Stimulated activated naive CD8-positive, alpha-beta T cell treated with anti-CD3 and anti-CD28 coated beads, Interleukin-15, Interleukin-2, amounts not matched to agents 100 U/mL and 50 U/mL, for 24 hours (primary cell): Measurements from ENCODE around the gene C10orf71.

Source experiments
- ATAC-seq: fragments of 150-1000 bp; cut with Tn5 transposase; one replicate; pipeline ENCODE4 v1.10.0; 2021
- DNase-seq: peaks from one replicate; pipeline ENCODE4 v3.0.0; 2021

Gene C10orf71

DNA sequence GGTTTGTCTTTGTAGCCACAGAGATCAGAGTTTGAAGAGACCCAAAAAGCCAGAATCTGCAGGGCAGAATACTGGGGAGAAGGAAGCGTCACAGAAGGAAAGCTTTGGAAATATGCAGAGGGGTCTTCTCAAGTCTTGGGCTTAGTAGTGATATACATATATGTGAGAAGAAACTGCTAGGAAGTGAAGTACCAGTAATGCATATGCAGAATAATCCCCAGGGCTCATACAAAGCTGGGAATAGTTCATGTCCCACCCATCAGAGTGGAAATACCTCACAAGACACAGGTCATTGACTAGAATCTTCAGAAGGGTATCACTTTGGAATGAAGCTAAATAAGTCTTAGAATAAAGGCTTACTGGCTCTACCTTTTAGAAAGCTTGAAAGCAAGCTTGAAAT, 39.6 kb downstream of the C10orf71 start:
- DNase-seq (no peak), ATAC-seq (no peak)

- ATAC-seq (no peak), DNase-seq (no peak)
Observed at GRCh38 chr10:49344840-49345239, 45.9 kb downstream of the C10orf71 start.

DNA sequence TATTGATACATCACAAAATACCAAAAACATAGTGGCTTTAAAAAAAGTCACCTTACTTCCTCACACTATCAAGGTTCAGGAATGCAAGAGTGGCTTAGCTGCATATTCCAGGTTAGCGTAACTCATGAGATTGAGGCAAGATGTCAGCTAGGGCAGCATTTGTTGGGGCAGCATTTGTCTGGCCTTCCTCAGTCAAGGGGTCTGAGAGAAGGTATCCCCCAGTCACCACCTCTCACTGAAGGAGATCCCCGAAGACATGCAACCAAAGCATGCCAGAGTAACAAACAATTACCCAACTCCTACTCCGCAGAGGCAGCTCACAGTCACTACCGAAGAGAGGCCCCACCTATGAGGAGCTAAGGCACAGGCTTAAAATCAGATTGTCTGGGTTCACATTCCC, 48.4 kb downstream of the C10orf71 start:
- ATAC-seq, result no peak

GRCh38 chr10:49347827-49348226, 48.9 kb downstream of the C10orf71 start:
- no peak for ATAC-seq
- DNase-seq, result no peak

More for the DNA sequence above, 48.4 kb downstream of the C10orf71 start:
- DNase-seq, result no peak

DNA sequence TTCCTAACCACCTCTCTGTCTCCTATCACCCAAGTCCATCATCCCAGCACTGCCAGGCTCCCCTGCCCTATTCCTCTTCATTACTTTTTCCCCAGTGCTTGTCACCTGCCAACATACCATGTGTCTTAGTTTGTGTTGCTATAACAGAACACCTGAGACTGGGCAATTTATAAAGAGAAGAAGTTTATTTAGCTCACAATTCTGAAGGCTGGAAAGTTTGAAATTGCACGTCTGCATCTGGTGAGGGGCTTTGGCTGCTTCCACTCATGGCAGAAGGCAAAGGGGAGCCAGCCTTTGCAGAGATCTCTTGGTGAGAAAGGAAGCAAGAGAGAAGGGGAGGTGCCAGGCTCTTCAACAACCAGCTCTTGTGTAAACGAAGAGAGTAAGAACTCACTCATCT, 49.6 kb downstream of the C10orf71 start:
- DNase-seq (no peak), ATAC-seq (no peak)

DNA sequence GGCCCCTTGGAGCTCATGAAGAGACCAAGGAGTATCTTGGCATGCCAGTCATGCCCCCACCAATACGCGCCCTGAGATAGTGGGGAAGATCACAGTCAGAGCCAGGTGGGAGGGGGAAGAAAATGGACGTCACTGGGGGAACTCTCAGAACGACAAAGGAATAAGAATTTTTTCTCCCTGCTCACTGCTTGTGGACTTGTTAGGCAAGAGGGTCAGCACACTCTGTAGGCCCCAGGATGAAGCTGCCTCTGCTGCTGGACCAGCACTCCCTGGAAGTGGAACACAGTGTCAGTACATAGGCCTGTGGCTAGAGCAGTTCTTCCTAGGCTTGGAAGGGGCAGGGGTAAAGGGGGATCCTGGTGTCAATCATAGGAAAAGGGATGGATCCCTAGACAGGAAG, 50.4 kb downstream of the C10orf71 start:
- DNase-seq (no peak), ATAC-seq (no peak)

DNA sequence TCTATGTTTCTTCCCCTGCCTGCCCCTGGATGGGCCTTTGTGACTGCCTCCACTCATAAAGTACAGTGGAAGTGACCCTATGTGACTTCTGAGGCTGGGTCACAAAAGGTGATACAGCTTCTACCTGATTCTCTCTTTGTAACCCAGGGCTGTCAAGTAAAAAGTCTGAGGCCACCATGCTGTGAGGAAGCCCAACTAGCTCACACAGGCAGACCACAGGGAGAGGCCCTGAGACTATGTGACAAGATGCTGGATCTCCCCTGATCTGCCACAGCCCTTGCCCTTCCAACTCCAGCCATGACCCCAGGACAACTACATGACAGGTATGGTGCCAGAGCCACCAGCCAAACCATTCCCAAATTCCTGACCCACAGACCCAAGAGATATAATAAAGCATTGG, 51.2 kb downstream of the C10orf71 start:
- DNase-seq (no peak), ATAC-seq (no peak)

- ATAC-seq (no peak), DNase-seq (no peak)
Observed at GRCh38 chr10:49350846-49351532, 52.0 kb downstream of the C10orf71 start.

DNA sequence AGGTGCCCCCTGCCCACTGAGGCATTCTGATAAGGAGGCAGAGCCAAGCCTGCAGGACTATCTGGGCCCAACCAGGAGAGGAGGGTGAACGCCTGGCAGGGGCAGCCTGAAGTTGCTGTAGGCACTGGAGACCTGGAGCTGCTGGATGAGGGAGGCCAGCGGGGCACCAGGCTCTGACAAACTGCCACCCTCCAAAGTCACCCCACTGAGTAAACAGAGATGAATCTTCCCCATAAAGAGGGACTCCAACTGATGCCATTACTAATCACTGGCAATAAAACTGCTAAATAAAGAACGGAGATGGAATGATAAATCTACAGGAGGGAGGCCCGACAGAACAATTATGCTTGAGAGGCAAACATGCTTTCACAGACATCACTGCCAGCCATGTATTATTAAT, 52.7 kb downstream of the C10orf71 start:
- ATAC-seq (no peak), DNase-seq (no peak)

GRCh38 chr10:49352323-49352722, 53.4 kb downstream of the C10orf71 start:
- ATAC-seq (no peak), DNase-seq (no peak)

GRCh38 chr10:49353026-49353894, 54.3 kb downstream of the C10orf71 start:
- DNase-seq (no peak), ATAC-seq (no peak)

GRCh38 chr10:49353895-49354566, 55.1 kb downstream of the C10orf71 start:
- no peak for ATAC-seq
- no peak for DNase-seq

GRCh38 chr10:49354593-49354992, 55.6 kb downstream of the C10orf71 start:
- no peak for DNase-seq
- no peak for ATAC-seq

- DNase-seq (no peak), ATAC-seq (no peak)
Observed at GRCh38 chr10:49355221-49355620, 56.3 kb downstream of the C10orf71 start.

GRCh38 chr10:49356181-49356580, 57.2 kb downstream of the C10orf71 start:
- no peak for DNase-seq
- no peak for ATAC-seq

DNA sequence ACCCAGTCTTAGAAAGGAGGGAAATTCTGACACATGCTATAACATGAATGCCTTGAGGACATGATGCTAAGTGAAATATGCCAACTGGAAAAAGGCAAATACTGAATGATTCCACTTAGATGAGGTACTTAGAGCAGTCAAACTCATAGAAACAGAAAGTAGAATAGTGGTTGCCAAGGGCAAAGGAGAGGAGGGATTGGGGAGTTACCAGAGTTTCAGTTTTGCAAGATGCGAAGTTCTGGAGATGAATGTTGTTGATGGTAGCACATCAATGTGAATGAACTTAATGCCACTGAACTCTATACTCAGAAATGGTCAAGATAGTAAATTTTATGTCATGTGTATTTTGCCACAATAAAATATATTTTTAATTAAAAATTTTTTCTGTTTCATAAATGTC, 58.0 kb downstream of the C10orf71 start:
- ATAC-seq (no peak), DNase-seq (no peak)

DNA sequence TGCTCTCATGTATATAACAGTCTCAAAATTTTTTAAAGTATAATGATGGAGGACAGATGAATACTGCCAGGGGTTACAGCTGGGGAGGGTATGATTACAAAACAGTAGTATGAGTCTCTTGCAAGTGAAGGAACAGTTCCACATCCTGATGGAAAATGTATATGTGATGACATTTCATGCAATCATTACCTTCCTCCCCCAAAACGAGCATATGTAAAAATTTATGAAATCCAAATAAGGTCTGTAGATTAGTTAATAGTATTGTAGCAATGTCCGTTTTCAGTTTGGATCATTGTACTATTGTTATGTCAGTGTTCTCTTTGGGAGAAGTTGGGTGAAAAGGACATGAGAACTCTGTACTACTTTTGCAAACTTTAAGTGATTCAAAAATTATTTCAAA, 58.9 kb downstream of the C10orf71 start:
- ATAC-seq (no peak), DNase-seq (no peak)

DNA sequence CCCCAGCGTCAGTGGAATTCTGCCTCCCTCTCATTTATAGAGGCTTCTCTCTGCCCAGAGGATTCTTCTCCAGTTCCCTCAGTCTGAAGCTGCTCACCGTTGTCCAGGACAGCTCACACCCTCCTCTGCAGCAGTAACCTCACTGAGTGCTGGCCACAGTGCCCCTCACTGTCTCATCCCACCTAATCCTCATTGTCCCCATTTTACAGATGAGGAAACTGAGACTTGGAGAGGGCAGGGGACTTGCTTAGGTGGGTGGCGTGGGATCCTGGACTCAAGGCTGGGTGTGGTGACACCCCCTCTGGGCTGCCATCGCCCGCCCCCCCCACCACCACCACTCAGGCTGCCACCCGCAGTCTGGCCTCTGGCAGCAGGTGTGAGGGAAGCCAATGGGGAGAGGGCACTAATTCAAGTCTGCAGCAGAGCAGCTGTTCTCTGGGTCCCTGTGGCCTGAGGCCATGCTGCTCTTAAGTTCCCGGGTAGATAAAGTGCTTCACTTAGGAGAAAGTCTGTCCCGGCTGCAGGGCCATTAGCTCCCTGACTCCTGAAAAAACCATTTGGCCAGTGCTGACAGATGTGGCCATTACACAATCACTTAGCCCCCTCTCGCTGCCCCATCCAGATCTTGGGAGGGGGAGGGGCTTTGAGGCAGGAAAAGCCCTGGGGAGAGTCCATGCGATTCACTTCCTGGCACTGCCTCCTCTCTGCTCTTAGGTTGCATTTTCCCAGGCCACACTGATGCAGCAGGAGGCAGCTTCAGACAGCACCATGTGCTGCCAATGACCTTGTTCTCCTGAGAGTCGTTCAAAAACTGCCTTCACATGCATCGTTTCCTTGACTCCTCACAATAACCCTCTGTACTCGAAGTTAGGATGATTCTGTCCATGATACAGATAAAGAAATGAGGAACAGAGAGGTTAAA, 60.6 kb downstream of the C10orf71 start:
- DNase-seq, result no peak

GRCh38 chr10:49360271-49361177, 61.6 kb downstream of the C10orf71 start:
- DNase-seq, result no peak
- ATAC-seq, result no peak

More for the DNA sequence above, 60.6 kb downstream of the C10orf71 start:
- no peak for ATAC-seq

- DNase-seq (no peak), ATAC-seq (no peak)
Observed at GRCh38 chr10:49361178-49361554, 62.2 kb downstream of the C10orf71 start.
